Esophagus muscularis mucosa (tissue), 3 donors: ENCODE data around the gene HEYL.

Experiments used
- CTCF ChIP-seq, 3 experiments: fragments of 200-600 bp in 2 of 3; fragments of 450-650 bp in 1 of 3; sonication (generic) in 2 of 3; IDR thresholded peaks; one replicate each; pipeline ENCODE4 v1.5.1; 2017 to 2019; ENCODE audit warnings: antibody characterized with exemption in 3 of 3, mild to moderate bottlenecking in 2 of 3, moderate library complexity in 1 of 3
- EP300 ChIP-seq: sonication (generic); formaldehyde crosslinking; IDR thresholded peaks from one replicate; pipeline ENCODE4 v1.6.1; 2017; ENCODE audit warnings: antibody characterized with exemption

- TF ChIP-seq EP300: no peak
- no peak for TF ChIP-seq CTCF (IDR thresholded peaks at IDR 0.05)
These were observed 508 bp downstream of the HEYL start for GRCh38 chr1:39638965-39639304.
